TTC549 (cell line): ENCODE data around the gene CS.
"Not testable (repeated sequence)": the region's sequence is repeated elsewhere in the genome, so short reads cannot be mapped to it uniquely, and the experiment has no call there.

Experiments
- FAIRE-seq: peaks from 2 replicates; lab custom pipeline; 2012; peaks lifted over from hg19 to GRCh38; lab: Jason Lieb, UNC

Gene CS

GRCh38 chr12:56299853-56300643, at the start of gene CS:
TSS of gene CS (minus strand) at chr12:56300330. CDS start at chr12:56300201, 129 bp downstream.
- peak; percentile 78 for FAIRE-seq

- FAIRE-seq = no peak
Observed at GRCh38 chr12:56348776-56349175, 48.6 kb upstream of the CS start.

GRCh38 chr12:56347255-56347654, 47.1 kb upstream of the CS start:
- not testable (repeated sequence) for FAIRE-seq

- no peak for FAIRE-seq
Observed at GRCh38 chr12:56346675-56347074, 46.5 kb upstream of the CS start.

DNA sequence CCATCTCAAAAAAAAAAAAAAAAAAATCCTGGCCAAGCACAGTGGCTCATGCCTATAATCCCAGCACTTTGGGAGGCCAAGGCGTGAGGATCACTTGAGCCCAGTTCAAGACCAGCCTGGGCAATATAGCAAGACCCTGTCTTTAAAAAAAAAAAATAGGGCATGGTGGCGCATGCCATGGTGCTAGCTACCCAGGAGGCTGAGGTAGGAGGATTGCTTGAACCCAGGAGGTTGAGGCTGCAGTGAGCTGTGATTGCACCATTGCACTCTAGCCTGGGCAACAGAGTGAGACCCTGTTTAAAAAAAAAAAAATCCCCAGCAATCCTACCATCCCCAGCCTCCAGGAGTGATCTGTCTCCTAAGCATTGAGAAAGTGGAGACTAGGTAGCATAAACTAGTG, 42.2 kb upstream of the CS start:
- not testable (repeated sequence) for FAIRE-seq

DNA sequence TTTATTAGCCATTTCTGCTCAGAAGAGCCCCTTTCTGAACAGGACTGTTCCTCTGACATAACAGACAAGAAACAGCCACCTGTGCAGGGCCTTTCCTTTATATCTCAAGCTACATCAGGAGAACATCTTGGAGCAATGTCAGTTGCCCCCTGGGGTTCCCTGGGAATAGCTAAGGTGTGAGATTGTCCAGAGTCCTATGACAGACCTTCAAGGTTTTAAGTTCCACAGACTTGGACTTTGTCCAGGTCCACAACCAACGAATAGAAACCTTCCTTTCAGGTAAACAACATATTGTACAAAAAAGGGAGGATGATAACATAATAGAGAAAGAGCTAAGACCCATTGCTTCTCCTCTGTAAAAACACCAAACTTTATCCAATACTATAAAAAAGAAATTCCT, 41.5 kb upstream of the CS start:
- FAIRE-seq = no peak

- FAIRE-seq = no peak
Observed at GRCh38 chr12:56339158-56339422, 39.0 kb upstream of the CS start.

DNA sequence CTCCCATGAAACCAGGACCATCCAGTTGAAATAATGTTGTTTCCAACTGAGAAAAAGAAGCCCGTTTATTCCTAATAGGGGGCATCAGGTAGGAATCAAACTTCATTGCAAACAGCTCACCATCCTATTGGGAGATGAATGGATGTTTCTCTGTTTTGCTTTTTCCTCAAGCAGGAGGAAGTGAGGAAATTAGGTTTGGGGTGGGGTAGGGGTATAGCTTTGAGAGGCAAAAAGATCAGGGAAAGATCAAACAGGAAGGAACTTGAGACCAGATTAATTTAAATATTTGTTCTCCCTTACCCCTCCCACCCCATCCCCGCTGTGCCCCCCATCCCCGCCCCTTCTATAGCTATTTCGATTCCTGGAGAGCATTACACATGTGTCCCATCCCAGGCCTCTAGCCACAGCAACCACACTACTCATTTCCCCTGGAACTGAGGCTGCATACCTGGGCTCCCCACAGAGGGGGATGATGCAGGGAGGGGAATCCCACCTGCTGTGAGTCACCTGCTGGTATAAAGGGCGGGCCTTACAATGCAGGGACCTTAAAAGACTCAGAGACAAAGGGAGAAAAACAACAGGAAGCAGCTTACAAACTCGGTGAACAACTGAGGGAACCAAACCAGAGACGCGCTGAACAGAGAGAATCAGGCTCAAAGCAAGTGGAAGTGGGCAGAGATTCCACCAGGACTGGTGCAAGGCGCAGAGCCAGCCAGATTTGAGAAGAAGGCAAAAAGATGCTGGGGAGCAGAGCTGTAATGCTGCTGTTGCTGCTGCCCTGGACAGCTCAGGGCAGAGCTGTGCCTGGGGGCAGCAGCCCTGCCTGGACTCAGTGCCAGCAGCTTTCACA, 38.4 kb upstream of the CS start, which contains the start of gene IL23A:
TSS of gene IL23A (plus strand) at position 577 of the 850 bp plus-strand sequence. CDS start at position 738, 161 bp downstream.
- FAIRE-seq = no peak

DNA sequence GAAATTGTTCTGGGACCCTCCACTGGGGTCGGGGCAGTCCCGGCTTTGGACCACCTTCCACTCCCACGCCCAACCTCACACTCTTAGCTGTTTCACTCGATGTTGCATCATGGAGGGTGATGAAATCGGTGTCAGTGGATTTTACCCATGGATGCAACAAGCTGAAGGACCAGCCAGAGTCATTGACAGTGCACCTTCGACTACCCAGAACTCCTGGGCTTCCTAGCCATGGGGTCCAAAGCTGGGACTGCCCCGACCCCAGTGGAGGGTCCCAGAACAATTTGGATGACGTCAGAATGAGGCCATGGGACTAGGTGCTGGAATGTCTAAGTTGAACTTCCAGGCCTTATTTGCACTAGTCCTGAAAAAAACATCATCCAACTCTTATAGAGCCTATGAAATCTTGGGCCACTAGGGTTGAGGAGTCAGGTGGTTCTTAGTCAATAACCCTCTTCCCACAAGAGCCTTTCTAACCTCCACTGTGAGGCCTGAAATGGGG, 37.7 kb upstream of the CS start:
- no peak for FAIRE-seq

DNA sequence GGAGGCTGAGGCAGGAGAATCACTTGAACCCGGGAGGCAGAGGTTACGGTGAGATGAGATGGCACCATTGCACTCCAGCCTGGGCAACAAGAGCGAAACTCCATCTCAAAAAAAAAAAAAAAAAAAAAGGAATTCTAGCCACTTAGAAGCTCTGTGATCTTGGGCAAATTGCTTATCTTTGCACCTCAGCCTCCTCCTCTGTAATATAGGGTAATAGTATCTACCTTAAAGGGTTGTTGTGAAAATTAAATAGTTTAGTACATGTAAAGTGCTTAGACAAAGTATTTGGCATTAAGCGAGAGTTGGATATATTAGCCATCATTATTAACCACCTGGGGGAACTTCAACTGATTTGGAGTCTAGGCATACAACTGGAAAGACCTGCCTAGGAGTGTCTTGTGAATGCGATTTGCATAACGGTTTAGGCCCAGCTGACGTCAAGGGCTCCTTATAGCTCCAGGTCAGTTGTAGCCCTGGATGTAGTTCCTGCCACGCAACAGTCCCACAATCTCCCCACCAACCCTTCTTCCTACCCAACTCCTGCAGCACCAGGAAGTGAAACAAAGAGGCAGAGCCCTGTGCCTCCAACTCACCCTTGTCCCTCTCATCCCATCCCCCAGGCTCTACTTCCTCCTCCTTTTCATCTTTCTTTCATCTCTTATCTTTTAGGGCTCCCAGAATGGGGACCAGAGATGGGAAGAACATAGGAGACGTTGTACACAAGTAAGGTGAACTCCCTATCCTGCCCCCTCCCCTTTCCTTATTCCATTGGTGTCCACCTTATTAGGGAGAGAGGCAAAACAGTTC, 36.4 kb upstream of the CS start:
- FAIRE-seq = no peak

DNA sequence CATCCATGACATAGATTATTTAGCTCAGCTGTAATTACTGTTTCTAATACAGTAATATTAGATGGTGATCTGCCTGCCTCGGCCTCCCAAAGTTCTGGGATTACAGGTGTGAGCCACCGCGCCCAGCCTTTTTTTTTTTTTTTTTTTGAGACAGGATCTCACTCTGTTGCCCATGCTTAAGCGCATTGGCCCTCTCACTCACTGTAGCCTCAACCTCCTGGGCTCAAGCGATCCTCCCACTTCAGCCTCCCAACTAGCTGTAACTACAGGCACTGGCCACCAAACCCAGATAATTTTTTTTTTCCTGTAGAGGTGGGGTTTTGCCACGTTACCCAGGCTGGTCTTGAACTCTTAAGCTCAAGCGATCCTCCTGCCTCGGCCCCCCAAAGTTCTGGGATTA, 35.4 kb upstream of the CS start:
- not testable (repeated sequence) for FAIRE-seq

- FAIRE-seq = no peak
Observed at GRCh38 chr12:56334490-56334793, 34.3 kb upstream of the CS start.

DNA sequence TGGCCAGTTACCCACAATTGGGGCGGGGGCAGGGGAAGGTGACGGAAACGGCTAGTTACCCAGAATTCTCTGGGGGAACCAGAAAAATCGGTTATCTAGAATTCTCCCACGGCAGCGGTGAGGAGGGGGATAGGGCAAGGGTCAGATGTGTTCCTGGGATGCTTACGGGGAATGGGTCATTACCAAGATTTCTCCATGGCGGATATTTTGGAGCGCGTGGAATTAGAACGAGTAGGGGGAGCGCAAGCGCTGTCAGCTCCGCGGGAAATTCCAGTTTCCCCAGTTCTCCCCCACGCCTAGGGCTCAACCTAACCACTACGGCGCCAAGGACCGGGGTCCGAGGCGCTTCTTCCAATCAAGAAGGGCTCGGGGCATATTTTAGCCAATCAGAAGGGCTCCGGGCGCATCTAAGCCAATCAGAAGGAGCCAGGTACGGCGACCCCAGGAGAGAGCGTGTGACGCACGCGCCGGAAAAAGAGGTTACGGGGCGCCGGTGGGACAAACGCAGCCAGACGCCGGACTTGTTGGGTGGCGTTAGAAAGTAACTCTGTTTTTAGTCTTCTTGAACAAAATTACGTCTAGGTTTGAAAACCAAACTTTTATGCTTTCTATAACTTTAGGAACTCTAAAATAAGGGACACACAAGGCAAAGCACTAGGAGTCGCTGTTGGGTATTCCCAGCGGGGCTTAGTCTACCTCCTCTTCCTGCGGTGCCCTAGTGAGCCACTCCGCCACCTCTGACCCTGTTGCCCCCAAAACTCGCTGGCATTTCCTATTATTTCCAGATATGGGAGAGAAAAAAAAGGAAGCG, 33.8 kb upstream of the CS start, which contains the start of gene PAN2:
TSS of gene PAN2 (minus strand) at position 322 of the 811 bp plus-strand sequence. CDS start 906 bp downstream, outside the sequence.
- peak; percentile 83 for FAIRE-seq

DNA sequence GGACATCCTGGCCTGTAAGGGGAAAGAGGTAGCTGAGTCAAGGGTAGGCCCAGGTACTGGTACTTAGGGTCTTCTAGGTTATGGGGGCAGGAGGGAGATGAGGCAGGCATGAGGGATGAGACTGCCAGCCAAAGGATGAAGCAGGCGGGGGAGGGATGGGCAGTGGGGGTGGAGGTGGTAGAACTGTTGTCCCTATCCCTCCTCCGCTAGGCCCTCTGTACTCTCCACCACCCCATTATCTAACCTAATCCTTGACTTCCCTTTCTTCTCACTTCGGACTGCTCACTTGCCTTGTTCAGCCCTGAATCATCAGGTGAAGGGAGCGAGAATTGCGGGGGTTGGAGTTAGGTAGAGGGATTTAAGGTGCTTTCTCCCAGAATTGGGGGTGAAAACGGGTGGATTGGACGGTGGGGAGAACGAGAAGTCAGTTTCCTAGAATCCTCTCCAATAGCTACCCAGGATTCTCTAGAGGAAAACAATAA, 33.1 kb upstream of the CS start:
- no peak for FAIRE-seq

- FAIRE-seq = no peak
Observed at GRCh38 chr12:56332512-56333196, 32.5 kb upstream of the CS start.

- FAIRE-seq = no peak
Observed at GRCh38 chr12:56330936-56331490, 30.9 kb upstream of the CS start.

GRCh38 chr12:56326533-56326932, 26.4 kb upstream of the CS start:
- no peak for FAIRE-seq

DNA sequence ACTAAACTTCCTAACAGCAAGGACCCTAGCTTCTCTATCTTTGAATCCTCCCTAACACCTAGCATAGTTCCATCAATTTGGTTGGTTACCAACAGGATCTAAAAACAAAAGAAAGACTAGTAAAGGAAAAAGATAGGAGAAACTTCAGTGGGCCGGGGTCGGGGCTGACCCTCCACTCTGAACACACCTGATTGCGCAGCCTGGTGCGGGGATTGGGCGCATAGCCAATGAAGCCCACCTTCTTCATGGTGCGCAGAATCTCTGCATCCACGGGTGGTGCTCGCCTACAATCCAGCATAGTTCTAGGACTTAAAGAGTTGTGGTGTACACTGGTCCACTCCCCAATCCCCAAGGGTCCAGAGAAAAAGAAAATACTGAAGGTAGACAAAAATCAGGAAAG, 26.0 kb upstream of the CS start:
- no peak for FAIRE-seq

DNA sequence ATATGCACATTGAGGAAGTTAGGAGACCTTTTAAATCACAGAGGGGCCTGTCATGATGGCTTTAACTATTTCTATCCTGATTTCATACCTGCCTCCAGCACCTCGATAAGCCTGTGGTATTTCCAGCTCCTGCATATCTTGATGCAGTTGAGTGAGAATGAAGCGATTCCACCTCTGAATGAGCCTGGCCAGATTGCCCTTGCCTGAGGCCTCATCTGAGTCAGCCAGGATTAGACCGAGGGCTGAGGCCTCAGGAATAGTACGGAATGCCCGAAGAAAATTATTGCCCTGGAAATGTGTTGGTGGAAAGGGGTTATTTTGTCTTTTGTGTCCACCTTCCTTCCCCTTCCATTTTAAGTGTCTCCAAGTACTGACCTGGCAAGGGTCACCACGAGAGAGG, 24.1 kb upstream of the CS start:
- no peak for FAIRE-seq

GRCh38 chr12:56321610-56322009, 21.5 kb upstream of the CS start:
- FAIRE-seq = not testable (repeated sequence)

GRCh38 chr12:56321027-56321426, 20.9 kb upstream of the CS start:
- no peak for FAIRE-seq
